Stomach (tissue), 4 donors: ENCODE data around the gene ADORA1.

Source experiments
- EP300 ChIP-seq: sonication (generic); formaldehyde crosslinking; IDR thresholded peaks from one replicate; pipeline ENCODE4 v1.6.1; 2017; ENCODE audit warnings: antibody characterized with exemption
- POLR2AphosphoS5 ChIP-seq, 3 donors: sonication (generic); formaldehyde crosslinking; IDR thresholded peaks; one replicate each; pipeline ENCODE4 v1.6.1; 2016; ENCODE audit warnings: antibody characterized with exemption in 3 of 3
- TF ChIP-seq, protein P1 (sequence below), 7 experiments: fragments of 450-650 bp in 4 of 7; fragments of 200-600 bp in 3 of 7; sonication (generic) in 3 of 7; IDR thresholded peaks; one replicate each; pipeline ENCODE4 v1.5.1; 2016 to 2019; ENCODE audit warnings: antibody characterized with exemption in 7 of 7, control low read depth in 2 of 7, mild to moderate bottlenecking in 1 of 7

DNA sequence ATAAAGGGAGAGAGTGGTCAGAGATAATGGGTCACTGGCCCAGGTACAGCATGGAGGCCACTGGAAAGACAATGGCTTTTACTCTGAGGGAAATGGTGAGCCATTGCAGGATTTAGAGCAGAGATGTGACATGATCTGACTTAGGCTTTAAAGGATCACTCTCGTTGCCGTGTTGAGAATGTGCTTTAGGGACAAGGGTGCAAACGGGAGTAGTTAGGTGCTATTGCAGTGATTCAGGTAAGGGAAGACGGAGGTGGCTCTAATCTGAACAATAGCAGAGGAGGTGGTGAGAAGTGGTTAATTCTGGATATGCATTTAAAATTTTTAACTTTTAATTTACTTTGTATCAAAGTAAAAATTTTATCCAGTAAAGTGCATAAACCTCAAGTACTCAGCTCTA lies 9.8 kb downstream of the ADORA1 start:
- no peak for TF ChIP-seq POLR2AphosphoS5 (IDR thresholded peaks at IDR 0.05)
- TF ChIP-seq, protein P1, sequence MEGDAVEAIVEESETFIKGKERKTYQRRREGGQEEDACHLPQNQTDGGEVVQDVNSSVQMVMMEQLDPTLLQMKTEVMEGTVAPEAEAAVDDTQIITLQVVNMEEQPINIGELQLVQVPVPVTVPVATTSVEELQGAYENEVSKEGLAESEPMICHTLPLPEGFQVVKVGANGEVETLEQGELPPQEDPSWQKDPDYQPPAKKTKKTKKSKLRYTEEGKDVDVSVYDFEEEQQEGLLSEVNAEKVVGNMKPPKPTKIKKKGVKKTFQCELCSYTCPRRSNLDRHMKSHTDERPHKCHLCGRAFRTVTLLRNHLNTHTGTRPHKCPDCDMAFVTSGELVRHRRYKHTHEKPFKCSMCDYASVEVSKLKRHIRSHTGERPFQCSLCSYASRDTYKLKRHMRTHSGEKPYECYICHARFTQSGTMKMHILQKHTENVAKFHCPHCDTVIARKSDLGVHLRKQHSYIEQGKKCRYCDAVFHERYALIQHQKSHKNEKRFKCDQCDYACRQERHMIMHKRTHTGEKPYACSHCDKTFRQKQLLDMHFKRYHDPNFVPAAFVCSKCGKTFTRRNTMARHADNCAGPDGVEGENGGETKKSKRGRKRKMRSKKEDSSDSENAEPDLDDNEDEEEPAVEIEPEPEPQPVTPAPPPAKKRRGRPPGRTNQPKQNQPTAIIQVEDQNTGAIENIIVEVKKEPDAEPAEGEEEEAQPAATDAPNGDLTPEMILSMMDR (IDR thresholded peaks at IDR 0.05) = no peak
- no peak for TF ChIP-seq EP300
